SK-N-SH treated with all-trans-retinoic acid at 6 μM for 48 hours (cell line): ENCODE data around the gene ALKBH5.

Source experiments
- GLIS3 ChIP-seq: fragments of 250-450 bp; sonication (Bioruptor Pico); IDR thresholded peaks from 2 replicates; pipeline ENCODE4 v1.5.0; 2020; ENCODE audit warnings: mild to moderate bottlenecking, moderate library complexity
- ZFP30 ChIP-seq: fragments of 450-650 bp; formaldehyde crosslinking; IDR thresholded peaks from 2 replicates; pipeline ENCODE4 v1.5.0; 2022; ENCODE audit warnings: mild to moderate bottlenecking, moderate library complexity
- TF ChIP-seq, protein P1 (sequence below): fragments of 250-450 bp; sonication (Bioruptor Pico); IDR thresholded peaks from 2 replicates; pipeline ENCODE4 v1.5.0; 2020; ENCODE audit warnings: mild to moderate bottlenecking, moderate library complexity

DNA sequence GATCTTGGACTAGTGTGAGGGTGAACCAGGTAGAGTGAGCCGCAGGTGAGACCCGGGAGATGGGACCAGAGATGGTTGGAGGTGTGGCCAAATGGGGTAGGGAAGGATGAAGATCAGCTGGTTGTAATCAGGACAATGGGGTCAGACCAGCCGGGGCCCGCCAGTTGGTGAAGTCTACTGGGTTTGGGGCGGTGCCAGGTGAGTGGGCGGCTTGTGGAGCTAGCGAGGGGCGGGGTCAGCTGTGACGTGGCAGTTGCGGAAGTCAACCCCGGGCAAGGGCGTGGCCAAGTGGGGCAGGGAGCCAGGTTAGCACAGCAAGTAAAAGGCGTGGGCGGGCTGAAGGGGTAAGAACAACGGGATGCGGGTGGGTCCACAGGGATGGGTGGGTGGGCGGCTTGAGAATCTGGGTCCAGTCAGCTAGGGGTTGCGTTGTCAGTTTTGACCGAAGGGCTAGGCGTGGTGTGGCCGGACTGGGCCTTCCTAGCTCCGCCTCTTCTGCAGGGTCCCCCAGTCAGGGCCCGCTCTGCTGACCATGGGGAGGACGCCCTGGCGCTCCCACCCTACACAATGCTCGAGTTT, 25.5 kb upstream of the ALKBH5 start:
- TF ChIP-seq, protein P1, sequence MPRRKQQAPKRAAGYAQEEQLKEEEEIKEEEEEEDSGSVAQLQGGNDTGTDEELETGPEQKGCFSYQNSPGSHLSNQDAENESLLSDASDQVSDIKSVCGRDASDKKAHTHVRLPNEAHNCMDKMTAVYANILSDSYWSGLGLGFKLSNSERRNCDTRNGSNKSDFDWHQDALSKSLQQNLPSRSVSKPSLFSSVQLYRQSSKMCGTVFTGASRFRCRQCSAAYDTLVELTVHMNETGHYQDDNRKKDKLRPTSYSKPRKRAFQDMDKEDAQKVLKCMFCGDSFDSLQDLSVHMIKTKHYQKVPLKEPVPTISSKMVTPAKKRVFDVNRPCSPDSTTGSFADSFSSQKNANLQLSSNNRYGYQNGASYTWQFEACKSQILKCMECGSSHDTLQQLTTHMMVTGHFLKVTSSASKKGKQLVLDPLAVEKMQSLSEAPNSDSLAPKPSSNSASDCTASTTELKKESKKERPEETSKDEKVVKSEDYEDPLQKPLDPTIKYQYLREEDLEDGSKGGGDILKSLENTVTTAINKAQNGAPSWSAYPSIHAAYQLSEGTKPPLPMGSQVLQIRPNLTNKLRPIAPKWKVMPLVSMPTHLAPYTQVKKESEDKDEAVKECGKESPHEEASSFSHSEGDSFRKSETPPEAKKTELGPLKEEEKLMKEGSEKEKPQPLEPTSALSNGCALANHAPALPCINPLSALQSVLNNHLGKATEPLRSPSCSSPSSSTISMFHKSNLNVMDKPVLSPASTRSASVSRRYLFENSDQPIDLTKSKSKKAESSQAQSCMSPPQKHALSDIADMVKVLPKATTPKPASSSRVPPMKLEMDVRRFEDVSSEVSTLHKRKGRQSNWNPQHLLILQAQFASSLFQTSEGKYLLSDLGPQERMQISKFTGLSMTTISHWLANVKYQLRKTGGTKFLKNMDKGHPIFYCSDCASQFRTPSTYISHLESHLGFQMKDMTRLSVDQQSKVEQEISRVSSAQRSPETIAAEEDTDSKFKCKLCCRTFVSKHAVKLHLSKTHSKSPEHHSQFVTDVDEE (CRISPR knock-in tag) = no peak
- TF ChIP-seq GLIS3 (CRISPR knock-in tag) = no peak
- TF ChIP-seq ZFP30 (CRISPR knock-in tag) = no peak
